Spleen (tissue), 11 donors: ENCODE data around the gene PPOX. TPM values are rescaled to one million over a fixed set of nuclear protein-coding genes. Genes with fewer than 3 reads are reported as not detected.

ENCODE experiments used
- DNase-seq: peaks from one replicate; pipeline ENCODE4 v3.0.0-alpha.2; 2020
- H3K27ac ChIP-seq, 8 donors: fragments of 200-600 bp; sonication (generic) in 7 of 8; 1 replicate in 4 of 8; 2 replicates in 4 of 8; pipeline versions ENCODE4 v1.5.0 to v1.8.0; 2016 to 2021; ENCODE audit warnings: inconsistent platforms in 4 of 8, mild to moderate bottlenecking in 4 of 8, moderate library complexity in 1 of 8
- H3K27me3 ChIP-seq, 7 donors: fragments of 200-600 bp; sonication (generic) in 6 of 7; replicated peaks in 1 of 7; 1 replicate in 4 of 7; 2 replicates in 3 of 7; pipeline versions ENCODE4 v1.5.0 to v1.8.0; 2016 to 2021; ENCODE audit warnings: inconsistent platforms in 3 of 7, mild to moderate bottlenecking in 1 of 7
- H3K36me3 ChIP-seq, 6 donors: fragments of 200-600 bp; sonication (generic) in 5 of 6; 1 replicate in 4 of 6; 2 replicates in 2 of 6; pipeline versions ENCODE4 v1.5.0 to v1.8.0; 2016 to 2021; ENCODE audit warnings: inconsistent platforms in 2 of 6
- H3K4me1 ChIP-seq, 6 donors: fragments of 200-600 bp; sonication (generic) in 5 of 6; 1 replicate in 3 of 6; 2 replicates in 3 of 6; pipeline versions ENCODE4 v1.5.0 to v1.8.0; 2016 to 2021; ENCODE audit warnings: inconsistent platforms in 3 of 6
- H3K4me3 ChIP-seq, 8 donors: fragments of 200-600 bp; sonication (generic) in 7 of 8; 1 replicate in 4 of 8; 2 replicates in 4 of 8; pipeline versions ENCODE4 v1.5.0 to v1.8.0; 2016 to 2021; ENCODE audit warnings: inconsistent platforms in 4 of 8, mild to moderate bottlenecking in 4 of 8, moderate library complexity in 2 of 8
- H3K9me3 ChIP-seq, 8 donors: fragments of 200-600 bp; sonication (generic) in 7 of 8; 1 replicate in 4 of 8; 2 replicates in 4 of 8; pipeline versions ENCODE4 v1.5.0 to v1.8.0; 2016 to 2021; ENCODE audit warnings: inconsistent platforms in 4 of 8
- CTCF ChIP-seq, 11 experiments: fragments of 200-600 bp in 7 of 11; fragments of 450-650 bp in 4 of 11; sonication (generic) in 4 of 11; IDR thresholded peaks in 8 of 11; conservative IDR thresholded peaks in 3 of 11; 1 replicate in 7 of 11; 2 replicates in 4 of 11; pipeline versions ENCODE4 v1.4.0 to v1.8.0; 2016 to 2021; ENCODE audit warnings: antibody characterized with exemption in 11 of 11, inconsistent platforms in 4 of 11, mild to moderate bottlenecking in 1 of 11
- POLR2A ChIP-seq, 3 donors: fragments of 450-650 bp; IDR thresholded peaks; one replicate each; pipeline ENCODE4 v1.5.1; 2017; ENCODE audit warnings: antibody characterized with exemption in 3 of 3, mild to moderate bottlenecking in 1 of 3
- POLR2AphosphoS5 ChIP-seq, 3 donors: sonication (generic); formaldehyde crosslinking; IDR thresholded peaks; one replicate each; pipeline ENCODE4 v1.5.1; 2017; ENCODE audit warnings: antibody characterized with exemption in 3 of 3
- WGBS, 5 donors: extraction: QIAGEN DNeasy Blood & Tissue Kit in 3 of 5; methylation state at CpG; one replicate each; pipeline versions ENCODE4 v1.1.5 to v1.1.7; 2013 to 2018; 5-methylcytosine and 5-hydroxymethylcytosine counted together
- intact Hi-C: fragments of 100-400 bp; cut with DNase I; formaldehyde crosslinking; loops from one replicate; pipeline ENCODE4 v1.15.0; 2023; ENCODE audit warnings: low total_unique reads
- polyA plus RNA-seq, 3 donors: library from polyadenylated mRNA; stranded (reverse); fragments of 200-250 nt; gene quantifications; one replicate each; pipeline ENCODE4 v1.2.1, GENCODE V29; 2013
- total RNA-seq, 7 donors: library from RNA; depleted of rRNA in 3 of 7; stranded (reverse); fragments of >200 nt in 3 of 7; fragmentation: NEBNext Ultra II Directional in 4 of 7; extraction: Animal tissue kit (Norgen Biotek cat#: 25700) in 4 of 7; gene quantifications; one replicate each; pipeline versions ENCODE4 v1.1.0 to v1.2.1, GENCODE V29; 2016 to 2021
- donor health status: healthy with polysubstance abuse.
- donor health status: DM: no; HTN: no; CAD: no; lungs with moderate emphysema.
- donor health status: DM: no; HTN: no; CAD: no.
- donor health status: Bipolar disorder and iron deficiency.
- donor health status: healthy.
- donor health status: DM: no; HTN: no; CAD: no.
- donor health status: DM: yes; HTN: yes; CAD: no.

Gene PPOX
- total and polyA plus RNA-seq, 10 donors: 25.5 to 74.7 (median 36.8) TPM

- no peaks in the 10 kb centered on the region for H3K9me3 ChIP-seq
- intact Hi-C loops: no loop called here
- DNase-seq: no peak
- H3K27me3 ChIP-seq: no peaks in the 10 kb centered on the region
- no peak overlapping the region for H3K27ac ChIP-seq
- WGBS, 5 donors: 55 to 65% (median 58%) methylated on average over 1 of the region's 1 CpG
- TF ChIP-seq POLR2AphosphoS5 (IDR thresholded peaks at IDR 0.05) (no peak), POLR2A (IDR thresholded peaks at IDR 0.05) (no peak), CTCF (IDR thresholded peaks at IDR 0.05 in 8 of 11, conservative IDR thresholded peaks at IDR 0.05 in 3 of 11) (peak in 10 of 11 experiments; percentile 17 to 65 (median 47))
- H3K4me1 ChIP-seq: peaks cover 0 to 53% (median 8%) of the 10 kb centered on the region in 6 donors
- no peak overlapping the region for H3K4me3 ChIP-seq
- peaks cover 0 to 4% (median 0%) of the 10 kb centered on the region in 6 donors for H3K36me3 ChIP-seq
These were observed 26.5 kb upstream of the PPOX start for GRCh38 chr1:161139766-161140165.

- 95 to 97% (median 95%) methylated on average over 29 of the region's 29 CpGs for WGBS, 5 donors
- no peak overlapping the region for H3K27ac ChIP-seq
- peaks cover 0 to 42% (median 6%) of the 10 kb centered on the region in 6 donors for H3K4me1 ChIP-seq
- H3K9me3 ChIP-seq: no peaks in the 10 kb centered on the region
- TF ChIP-seq CTCF (IDR thresholded peaks at IDR 0.05 in 8 of 11, conservative IDR thresholded peaks at IDR 0.05 in 3 of 11) (no peak), POLR2A (IDR thresholded peaks at IDR 0.05) (no peak), POLR2AphosphoS5 (IDR thresholded peaks at IDR 0.05) (no peak)
- H3K36me3 ChIP-seq: peaks cover 0 to 3% (median 0%) of the 10 kb centered on the region in 6 donors
- no peak overlapping the region for H3K4me3 ChIP-seq
- intact Hi-C loops: no loop called here
- H3K27me3 ChIP-seq: no peaks in the 10 kb centered on the region
- DNase-seq: peak; percentile 64
These were observed 25.3 kb upstream of the PPOX start for GRCh38 chr1:161140755-161141400.

GRCh38 chr1:161145832-161146231, 20.4 kb upstream of the PPOX start:
- H3K27me3 ChIP-seq: no peaks in the 10 kb centered on the region
- H3K27ac ChIP-seq: no peak overlapping the region
- no peak overlapping the region for H3K4me3 ChIP-seq
- H3K4me1 ChIP-seq: no peaks in the 10 kb centered on the region
- DNase-seq: peak; percentile 6
- no peaks in the 10 kb centered on the region for H3K36me3 ChIP-seq
- no peak for TF ChIP-seq POLR2AphosphoS5 (IDR thresholded peaks at IDR 0.05)
- no peak for TF ChIP-seq POLR2A (IDR thresholded peaks at IDR 0.05)
- TF ChIP-seq CTCF (IDR thresholded peaks at IDR 0.05 in 8 of 11, conservative IDR thresholded peaks at IDR 0.05 in 3 of 11): no peak
- no peaks in the 10 kb centered on the region for H3K9me3 ChIP-seq
- intact Hi-C loops: no loop called here
- 82 to 94% (median 87%) methylated on average over 3 of the region's 3 CpGs for WGBS, 5 donors

- Histone ChIP-seq H3K4me1 (peaks cover 12 to 31% (median 23%) of the 10 kb centered on the region in 6 donors), H3K9me3 (no peaks in the 10 kb centered on the region), H3K4me3 (peak overlapping the region; percentile 53 to 80 (median 66)), H3K36me3 (peaks cover 0 to 17% (median 6%) of the 10 kb centered on the region in 6 donors), H3K27me3 (no peaks in the 10 kb centered on the region), H3K27ac (peak overlapping the region; percentile 92 to 98 (median 96))
- TF ChIP-seq POLR2AphosphoS5 (IDR thresholded peaks at IDR 0.05): no peak
- TF ChIP-seq CTCF (IDR thresholded peaks at IDR 0.05 in 8 of 11, conservative IDR thresholded peaks at IDR 0.05 in 3 of 11): no peak
- TF ChIP-seq POLR2A (IDR thresholded peaks at IDR 0.05): no peak
- intact Hi-C loops: no loop called here
- DNase-seq: no peak
- WGBS, 5 donors: 21 to 23% (median 23%) methylated on average over 9 of the region's 9 CpGs
These were observed 13.1 kb upstream of the PPOX start for GRCh38 chr1:161153176-161153575.
